GM11168 (cell line): Measurements from ENCODE around the gene MPHOSPH8.
"Not testable (repeated sequence)": the region's sequence is repeated elsewhere in the genome, so short reads cannot be mapped to it uniquely, and the experiment has no call there.

Source experiments
- in situ Hi-C: fragments of 300-500 bp; cut with MboI; formaldehyde crosslinking; loops from one replicate; pipeline ENCODE4 v1.12.0; 2022; ENCODE audit warnings: low sequenced_read_pairs; ENCODE audit not compliant: unreplicated experiment

MPHOSPH8 gene

GRCh38 chr13:19674898-19675297, 41.4 kb downstream of the MPHOSPH8 start:
- in situ Hi-C loops, result no loop called here

DNA sequence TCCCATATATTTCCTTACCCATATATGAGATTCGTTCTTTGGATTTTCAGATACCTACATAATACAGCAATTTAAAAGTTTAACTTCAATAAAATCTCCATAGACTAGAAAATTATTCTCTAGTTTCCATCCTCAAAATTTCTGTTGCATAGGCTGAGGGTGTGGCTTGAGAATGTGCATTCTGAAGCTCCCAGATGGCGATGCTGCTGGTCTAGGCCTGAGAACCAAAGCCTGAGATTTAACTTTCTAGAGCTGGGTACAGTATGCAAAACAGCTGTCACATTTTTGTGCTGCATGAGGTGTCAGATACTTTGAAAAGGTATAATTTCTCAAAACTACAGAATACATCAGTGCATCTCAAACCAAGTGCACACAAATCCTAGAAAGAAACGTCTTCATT, 42.7 kb downstream of the MPHOSPH8 start:
- in situ Hi-C loops, result no loop called here

GRCh38 chr13:19680751-19681150, 47.3 kb downstream of the MPHOSPH8 start:
- in situ Hi-C loops, result no loop called here

DNA sequence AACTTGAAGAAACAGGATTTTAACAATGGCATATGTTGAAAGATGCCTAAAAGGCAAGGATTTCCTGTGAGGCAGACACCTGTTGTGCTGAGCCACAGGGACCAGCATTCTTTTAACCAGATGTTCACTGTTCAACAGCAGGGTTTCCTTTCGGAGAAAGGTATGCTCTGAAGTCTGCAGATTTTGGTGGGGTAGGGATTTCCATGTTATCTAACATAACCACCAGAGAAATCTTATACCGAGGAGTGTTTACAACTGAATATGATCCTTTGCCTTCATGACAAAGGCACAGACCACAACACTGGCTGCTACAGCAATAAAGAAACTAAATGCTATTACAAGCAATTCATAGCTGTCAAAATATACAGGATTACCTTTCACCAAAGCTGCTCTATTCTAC, 48.1 kb downstream of the MPHOSPH8 start:
- in situ Hi-C loops, result no loop called here

DNA sequence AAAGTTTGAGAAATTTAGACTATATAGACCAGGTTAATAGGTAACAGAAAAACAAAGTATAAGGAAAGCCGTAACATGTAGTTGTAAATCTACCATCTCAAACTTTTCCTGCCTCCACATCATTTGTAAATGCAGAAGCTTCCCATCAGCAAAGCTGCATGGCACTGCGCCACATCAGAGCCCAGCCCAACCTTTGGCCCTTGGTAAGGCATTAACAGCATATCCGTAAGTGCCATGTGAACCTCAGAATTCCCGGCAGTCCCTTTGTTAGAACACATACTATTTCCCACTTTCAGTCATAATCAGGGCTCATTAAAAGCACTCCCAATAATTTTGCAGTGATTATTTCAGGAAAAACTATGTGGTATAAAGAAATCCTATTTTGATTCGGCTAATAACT, 51.6 kb downstream of the MPHOSPH8 start:
- in situ Hi-C loops, result no loop called here

DNA sequence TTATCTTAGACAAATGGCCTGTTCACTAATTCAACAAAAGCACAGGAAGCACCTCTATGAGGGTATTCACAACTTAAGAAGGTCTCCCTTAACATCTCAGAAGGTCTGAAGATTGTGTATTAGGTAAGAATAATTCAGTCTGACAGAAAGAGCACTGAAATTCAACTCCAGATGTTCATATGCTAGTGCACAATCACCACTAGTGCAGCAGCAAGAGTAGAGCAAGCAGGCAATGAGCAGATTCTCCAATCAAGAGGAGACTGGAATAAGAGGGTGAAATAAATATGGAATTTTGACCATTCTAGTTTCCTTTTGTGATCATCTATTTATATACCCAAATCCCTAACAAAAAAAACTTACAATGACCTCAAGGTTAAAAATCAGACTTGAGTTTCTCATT, 52.0 kb downstream of the MPHOSPH8 start:
- in situ Hi-C loops, result no loop called here

DNA sequence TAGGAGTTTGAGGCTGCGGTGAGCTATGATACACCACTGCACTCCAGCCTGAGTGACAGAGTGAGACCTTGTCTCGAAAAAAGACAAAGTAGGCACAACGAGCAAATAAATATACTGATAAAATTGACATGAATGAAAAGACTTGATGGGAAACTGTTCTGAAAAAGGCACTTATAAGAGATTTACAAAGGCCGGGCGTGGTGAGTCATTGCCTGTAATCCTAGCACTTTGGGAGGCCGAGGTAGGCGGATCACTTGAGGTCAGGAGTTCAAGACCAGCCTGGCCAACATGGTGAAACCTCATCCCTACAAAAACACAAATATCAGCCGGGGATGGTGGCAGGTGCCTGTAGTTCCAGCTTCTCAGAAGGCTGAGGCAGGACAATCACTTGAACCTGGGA, 58.0 kb downstream of the MPHOSPH8 start:
- in situ Hi-C loops, result not testable (repeated sequence)

GRCh38 chr13:19695428-19695827, 62.0 kb downstream of the MPHOSPH8 start:
- in situ Hi-C loops, result no loop called here

GRCh38 chr13:19695829-19696228, 62.4 kb downstream of the MPHOSPH8 start:
- in situ Hi-C loops, result no loop called here

- in situ Hi-C loops, result loop anchor here (10.0 kb wide), 1 partner anchor 496 kb away; no protein-coding TSS in a partner anchor
Observed at GRCh38 chr13:19700963-19701362, 67.5 kb downstream of the MPHOSPH8 start.

DNA sequence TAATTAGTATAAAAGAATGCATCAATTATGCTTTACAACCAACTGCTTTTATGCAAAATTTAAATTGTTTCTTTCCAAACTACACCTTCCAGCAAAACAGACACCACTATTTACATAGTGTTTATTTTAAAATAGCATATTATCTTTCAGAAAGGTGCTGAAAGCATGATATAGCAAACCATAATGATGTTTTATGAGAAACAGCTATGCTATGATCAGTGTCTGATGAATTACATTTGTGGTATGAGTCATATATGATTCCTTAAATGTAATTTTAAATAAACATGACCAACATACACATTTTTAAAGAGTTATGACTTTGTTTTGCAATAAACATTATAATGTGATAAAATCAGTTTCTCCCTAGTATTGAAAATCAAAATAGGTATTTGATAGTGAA, 68.2 kb downstream of the MPHOSPH8 start:
- in situ Hi-C loops, result loop anchor here (10.0 kb wide), 1 partner anchor 497 kb away; no protein-coding TSS in a partner anchor

GRCh38 chr13:19704256-19704655, 70.8 kb downstream of the MPHOSPH8 start:
- in situ Hi-C loops, result loop anchor here (10.0 kb wide), 1 partner anchor 499 kb away; no protein-coding TSS in a partner anchor

DNA sequence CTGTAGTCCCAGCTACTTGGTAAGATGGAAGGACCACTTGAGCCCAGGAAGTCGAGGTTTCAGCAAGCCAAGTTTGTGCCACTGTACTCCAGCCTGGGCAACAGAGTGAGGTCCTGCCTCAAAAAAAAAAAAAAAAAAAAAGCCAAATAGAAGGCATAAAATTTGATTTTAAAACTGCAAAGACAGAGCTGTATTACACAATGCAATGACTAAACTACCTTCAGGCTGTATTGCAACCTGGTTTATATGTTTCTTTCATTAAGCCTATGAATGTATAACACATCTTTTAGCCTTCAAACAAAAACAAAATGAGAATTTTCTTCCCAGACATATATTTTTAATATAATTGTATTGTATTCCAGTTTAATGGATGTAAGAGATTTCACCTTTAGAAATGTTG, 75.6 kb downstream of the MPHOSPH8 start:
- in situ Hi-C loops, result loop anchor here (10.0 kb wide), 1 partner anchor 504 kb away; no protein-coding TSS in a partner anchor

DNA sequence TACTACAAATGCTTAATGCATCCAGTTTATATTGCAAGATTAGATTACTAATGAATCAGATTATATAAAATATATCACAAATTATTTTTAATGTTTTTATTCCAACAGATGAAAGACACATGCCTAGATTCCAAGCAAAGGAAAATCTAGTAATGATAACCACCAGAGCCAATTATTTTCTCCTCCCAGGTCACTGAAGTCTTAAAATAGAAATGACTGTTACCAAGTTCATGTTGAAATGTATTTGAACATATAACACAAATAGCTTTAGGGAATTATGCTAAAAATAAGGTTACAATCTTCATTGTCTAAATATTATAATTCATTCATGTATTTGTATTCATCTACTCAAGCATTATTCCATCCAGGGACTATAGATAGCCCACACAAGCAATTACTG, 76.3 kb downstream of the MPHOSPH8 start:
- in situ Hi-C loops, result loop anchor here (10.0 kb wide), 1 partner anchor 505 kb away; no protein-coding TSS in a partner anchor

- in situ Hi-C loops, result no loop called here
Observed at GRCh38 chr13:19713186-19713965, 79.9 kb downstream of the MPHOSPH8 start.

DNA sequence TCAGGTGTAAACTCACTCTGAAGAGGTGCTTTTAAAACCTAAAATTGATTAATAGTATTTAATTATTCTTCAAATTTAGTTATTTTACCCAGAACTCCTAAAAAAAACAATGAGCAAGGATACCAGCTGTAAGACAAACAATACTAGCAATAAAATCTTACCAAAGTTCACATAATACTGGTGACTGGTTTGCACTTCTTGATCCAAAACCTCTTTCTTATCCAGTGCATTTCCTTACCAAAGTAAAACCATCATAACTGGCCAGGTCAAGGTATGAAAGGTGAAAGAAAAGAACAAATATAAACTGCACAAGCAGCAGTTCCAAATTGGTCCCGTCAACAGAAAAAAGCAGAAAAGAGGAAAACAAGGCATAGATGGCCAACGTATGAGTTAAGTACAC, 86.6 kb downstream of the MPHOSPH8 start:
- in situ Hi-C loops, result no loop called here
